ENCODE data around the gene CHAD.

GRCh38 chr17:50462446-50462845 is 6.2 kb downstream of the CHAD start:
- TF ChIP-seq CTCF (IDR thresholded peaks at IDR 0.05) (no peak), EP300 (IDR thresholded peaks at IDR 0.05) (no peak), POLR2AphosphoS5 (IDR thresholded peaks at IDR 0.05) (no peak)
